CD4-positive, alpha-beta T cell (primary cell): ENCODE data around the gene CDT1. TPM values are rescaled to one million over a fixed set of nuclear protein-coding genes. Genes with fewer than 3 reads are reported as not detected.

Experiments used
- ATAC-seq: fragments of 200-7000 bp; cut with Tn5 transposase; one replicate; pipeline ENCODE4 v1.10.0; 2022; ENCODE audit warnings: mild to moderate bottlenecking; ENCODE audit not compliant: poor library complexity
- CTCF ChIA-PET: fragments of 350-600 bp; sonication (Branson Sonifier 250); formaldehyde crosslinking; loops from one replicate; lab custom pipeline; 2021; ENCODE audit warnings: antibody characterized with exemption, inconsistent platforms; lab: Charles Lee
- POLR2A ChIA-PET: fragments of 350-600 bp; sonication (Branson Sonifier 250); formaldehyde crosslinking; loops from one replicate; lab custom pipeline; 2021; ENCODE audit warnings: antibody characterized with exemption, inconsistent platforms; lab: Charles Lee
- DNase-seq, 14 experiments: peaks; one replicate each; pipeline ENCODE4 v3.0.0-alpha.2; 2013 to 2020; ENCODE audit warnings: mixed read lengths in 2 of 14
- H3K27ac ChIP-seq, 2 donors: one replicate each; pipeline versions ENCODE4 v1.5.1 to v1.7.0; 2013; ENCODE audit warnings: low read length in 2 of 2, low read depth in 1 of 2, mild to moderate bottlenecking in 1 of 2
- H3K27me3 ChIP-seq, 2 experiments: 1 replicate in 1 of 2; 2 replicates in 1 of 2; pipeline versions ENCODE4 v1.6.1 to v1.7.0; 2013; ENCODE audit warnings: low read length in 2 of 2, control low read depth in 1 of 2, mild to moderate bottlenecking in 1 of 2, moderate library complexity in 1 of 2; ENCODE audit not compliant: insufficient read depth in 2 of 2, control insufficient read depth in 1 of 2
- H3K36me3 ChIP-seq: one replicate; pipeline ENCODE4 v1.6.1; 2013; ENCODE audit warnings: low read length, control low read depth; ENCODE audit not compliant: insufficient read depth
- H3K4me1 ChIP-seq: one replicate; pipeline ENCODE4 v1.6.1; 2013; ENCODE audit warnings: low read length, control low read depth; ENCODE audit not compliant: insufficient read depth
- H3K4me3 ChIP-seq: one replicate; pipeline ENCODE4 v1.5.1; 2013; ENCODE audit warnings: mild to moderate bottlenecking, low read length, moderate library complexity
- H3K9me3 ChIP-seq, 2 experiments: 1 replicate in 1 of 2; 2 replicates in 1 of 2; pipeline versions ENCODE4 v1.6.1 to v1.7.0; 2013; ENCODE audit warnings: low read length in 2 of 2, mild to moderate bottlenecking in 2 of 2, control low read depth in 1 of 2, moderate library complexity in 1 of 2; ENCODE audit not compliant: control insufficient read depth in 1 of 2, insufficient read depth in 1 of 2
- H3K27ac Mint-ChIP-seq: one replicate; pipeline ENCODE4 v1.8.0; 2020; ENCODE audit warnings: mixed read lengths
- H3K27me3 Mint-ChIP-seq: one replicate; pipeline ENCODE4 v1.8.0; 2021; ENCODE audit warnings: mixed read lengths
- H3K36me3 Mint-ChIP-seq: one replicate; pipeline ENCODE4 v1.8.0; 2021; ENCODE audit warnings: low read depth, mixed read lengths
- H3K4me1 Mint-ChIP-seq: one replicate; pipeline ENCODE4 v1.8.0; 2021; ENCODE audit warnings: low read depth, mixed read lengths
- H3K4me3 Mint-ChIP-seq: one replicate; pipeline ENCODE4 v1.8.0; 2020; ENCODE audit warnings: mild to moderate bottlenecking, mixed read lengths
- H3K9me3 Mint-ChIP-seq: one replicate; pipeline ENCODE4 v1.8.0; 2020; ENCODE audit warnings: mixed read lengths
- intact Hi-C, 2 experiments: fragments of 100-400 bp; cut with DNase I in 1 of 2; cut with micrococcal nuclease in 1 of 2; formaldehyde crosslinking; loops; one replicate each; pipeline versions ENCODE4 v1.15.1 to v1.9.0; 2023 to 2025; cut with DNase I, micrococcal nuclease
- polyA plus RNA-seq, 2 donors: library from polyadenylated mRNA; unstranded; fragments of 120-200 nt; gene quantifications; one replicate each; pipeline ENCODE4 v1.2.1, GENCODE V29; 2013
- total RNA-seq, 174 experiments: library from RNA in 2 of 174; stranded (reverse) in 2 of 174; gene quantifications; one replicate each; pipeline ENCODE4 v1.2.3 and lab custom pipeline; 2021 to 2026
- TF ChIP-seq, protein P1 (sequence below): fragments of 200-600 bp; IDR thresholded peaks from one replicate; pipeline ENCODE4 v1.8.0; 2022; ENCODE audit warnings: antibody characterized with exemption, mild to moderate bottlenecking

The CDT1 gene
- total RNA-seq (1 to 10 TPM in 1 of 2 experiments, under 1 TPM in 1; 0.47 to 1.0 TPM), total RNA-seq (lab: John Stamatoyannopoulos, UW) (0 to 157 (median 0.97) reads per million in 172 experiments)
- 1.1 TPM for polyA plus RNA-seq (2013, experiment 1 of 2)
- polyA plus RNA-seq (2013, experiment 2 of 2): 3.1 TPM

DNA sequence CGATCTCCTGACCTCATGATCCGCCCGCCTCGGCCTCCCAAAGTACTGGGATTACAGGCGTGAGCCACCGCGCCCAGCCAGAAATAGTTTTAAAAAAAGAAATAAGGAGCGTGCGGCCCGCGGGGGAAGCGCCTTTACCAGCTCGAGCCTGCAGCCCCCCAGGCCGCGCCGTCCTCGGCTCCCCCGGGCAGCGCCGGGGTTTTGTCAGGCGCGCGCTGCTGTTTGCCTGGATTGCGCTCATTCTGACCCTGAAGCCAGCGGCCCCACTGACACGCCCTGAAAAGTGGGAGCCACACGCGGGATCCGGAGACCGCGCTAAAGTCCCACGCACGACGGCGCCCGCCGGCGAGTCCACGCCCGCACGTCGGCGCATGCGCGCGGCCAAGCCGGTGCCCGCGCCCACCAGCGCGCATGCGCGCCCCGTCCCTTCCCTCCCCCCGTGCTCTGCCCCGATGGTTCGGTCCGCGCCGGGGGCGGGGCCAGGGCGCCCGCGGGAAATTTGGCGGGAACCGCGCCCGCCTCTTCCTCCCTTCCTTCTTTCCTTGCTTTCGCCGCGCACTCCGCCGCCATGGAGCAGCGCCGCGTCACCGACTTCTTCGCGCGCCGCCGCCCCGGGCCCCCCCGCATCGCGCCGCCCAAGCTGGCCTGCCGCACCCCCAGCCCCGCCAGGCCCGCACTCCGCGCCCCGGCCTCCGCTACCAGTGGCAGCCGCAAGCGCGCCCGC lies at the start of gene CDT1:
TSS of gene CDT1 (plus strand) at position 526 of the 724 bp plus-strand sequence. CDS start at position 569, 43 bp downstream.
- peaks cover 26% of the 10 kb centered on the region for H3K4me1 Mint-ChIP-seq
- no peaks in the 10 kb centered on the region for H3K27me3 Mint-ChIP-seq
- peak within 1 kb of the TSS; percentile 5 to 50 for H3K27ac ChIP-seq
- TF ChIP-seq, protein P1, sequence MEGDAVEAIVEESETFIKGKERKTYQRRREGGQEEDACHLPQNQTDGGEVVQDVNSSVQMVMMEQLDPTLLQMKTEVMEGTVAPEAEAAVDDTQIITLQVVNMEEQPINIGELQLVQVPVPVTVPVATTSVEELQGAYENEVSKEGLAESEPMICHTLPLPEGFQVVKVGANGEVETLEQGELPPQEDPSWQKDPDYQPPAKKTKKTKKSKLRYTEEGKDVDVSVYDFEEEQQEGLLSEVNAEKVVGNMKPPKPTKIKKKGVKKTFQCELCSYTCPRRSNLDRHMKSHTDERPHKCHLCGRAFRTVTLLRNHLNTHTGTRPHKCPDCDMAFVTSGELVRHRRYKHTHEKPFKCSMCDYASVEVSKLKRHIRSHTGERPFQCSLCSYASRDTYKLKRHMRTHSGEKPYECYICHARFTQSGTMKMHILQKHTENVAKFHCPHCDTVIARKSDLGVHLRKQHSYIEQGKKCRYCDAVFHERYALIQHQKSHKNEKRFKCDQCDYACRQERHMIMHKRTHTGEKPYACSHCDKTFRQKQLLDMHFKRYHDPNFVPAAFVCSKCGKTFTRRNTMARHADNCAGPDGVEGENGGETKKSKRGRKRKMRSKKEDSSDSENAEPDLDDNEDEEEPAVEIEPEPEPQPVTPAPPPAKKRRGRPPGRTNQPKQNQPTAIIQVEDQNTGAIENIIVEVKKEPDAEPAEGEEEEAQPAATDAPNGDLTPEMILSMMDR: no peak
- no peaks in the 10 kb centered on the region for H3K27me3 ChIP-seq
- DNase-seq (peak; percentile 67 to 95 (median 84)), ATAC-seq (peak; percentile 58)
- peak within 1 kb of the TSS; percentile 67 for H3K4me3 ChIP-seq
- CTCF ChIA-PET: interaction anchor here (0.9 to 1.5 kb wide), 2 partner anchors 10 to 66 kb away, joined by 3 to 4 read pairs; no protein-coding TSS in a partner anchor
- no peaks in the 10 kb centered on the region for H3K9me3 Mint-ChIP-seq
- H3K9me3 ChIP-seq: no peaks in the 10 kb centered on the region
- H3K27ac Mint-ChIP-seq: peak within 1 kb of the TSS; percentile 86
- H3K36me3 Mint-ChIP-seq: no peaks in the 10 kb centered on the region
- intact Hi-C loops: loop anchor here (1.0 to 2.0 kb wide), 3 partner anchors 8 to 23 kb away; partner anchors contain the start of gene APRT (in 1 of the 2)
- peak within 1 kb of the TSS; percentile 92 for H3K4me3 Mint-ChIP-seq
- POLR2A ChIA-PET: interaction anchor here (0.6 to 2.0 kb wide), 12 partner anchors 9 to 1070 kb away, joined by 3 to 18 read pairs (median 4); partner anchors contain the start of genes APRT, PIEZO1 and TCF25
- H3K36me3 ChIP-seq: peaks cover 6% of the 10 kb centered on the region
- peaks cover 39% of the 10 kb centered on the region for H3K4me1 ChIP-seq

DNA sequence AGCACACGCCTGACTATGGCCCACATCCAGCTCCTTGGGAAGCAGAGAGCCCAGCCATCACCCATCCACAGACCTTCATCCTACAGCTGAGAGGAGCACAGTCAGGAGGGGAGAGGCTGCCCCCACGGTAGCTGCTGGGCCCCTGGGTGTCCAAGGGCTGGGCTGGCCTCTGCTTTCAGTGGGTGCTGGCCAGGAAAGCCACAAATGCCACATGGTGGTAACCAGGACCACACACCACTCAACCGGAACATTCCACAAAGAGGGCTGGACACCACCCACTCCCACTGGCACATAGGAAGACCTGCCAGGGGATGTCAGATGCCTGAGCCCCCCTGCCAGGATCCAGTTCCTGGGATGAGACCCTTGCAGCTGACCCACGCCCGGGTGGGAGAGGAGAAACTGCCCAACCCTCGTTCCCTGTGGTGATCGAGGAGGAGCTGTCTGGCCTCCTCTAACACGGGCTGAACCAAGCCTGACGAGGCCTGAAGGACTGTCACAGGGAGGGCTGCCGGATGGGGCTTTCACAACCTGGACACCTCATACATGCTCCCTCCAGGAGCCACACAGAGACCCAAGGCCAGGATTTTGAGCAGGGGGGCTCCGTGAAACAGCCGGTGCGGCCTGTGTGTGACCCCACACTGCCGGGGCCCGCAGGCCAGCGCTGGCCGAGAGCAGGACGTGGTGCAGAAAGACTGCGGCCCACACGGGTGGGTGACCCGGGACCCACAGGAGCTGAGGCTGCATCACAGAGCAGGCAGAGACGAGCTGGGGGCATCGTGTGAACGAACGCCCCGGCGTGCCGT lies 49.3 kb upstream of the CDT1 start:
- H3K9me3 Mint-ChIP-seq: no peaks in the 10 kb centered on the region
- TF ChIP-seq, protein P1: no peak
- Histone ChIP-seq H3K27ac (no peak overlapping the region), H3K9me3 (peaks cover 0 to 13% of the 10 kb centered on the region in 2 experiments), H3K4me3 (no peak overlapping the region), H3K27me3 (no peaks in the 10 kb centered on the region), H3K36me3 (peaks cover 19% of the 10 kb centered on the region), H3K4me1 (peaks cover 53% of the 10 kb centered on the region)
- POLR2A ChIA-PET: interaction anchor here (1.4 kb wide), 1 partner anchor 27 kb away, joined by 4 read pairs; no protein-coding TSS in a partner anchor
- no peak for ATAC-seq
- H3K4me1 Mint-ChIP-seq: peaks cover 13% of the 10 kb centered on the region
- no peaks in the 10 kb centered on the region for H3K27me3 Mint-ChIP-seq
- peaks cover 3% of the 10 kb centered on the region for H3K36me3 Mint-ChIP-seq
- CTCF ChIA-PET: no interaction called here
- no peak for DNase-seq
- intact Hi-C loops: no loop called here
- H3K27ac Mint-ChIP-seq: no peak overlapping the region
- no peak overlapping the region for H3K4me3 Mint-ChIP-seq
